IPS DF 19.7 (cell line): ENCODE results near the gene LRRC3B.

ENCODE experiments used
- DNase-seq: peaks from one replicate; pipeline ENCODE4 v3.0.0-alpha.2; 2013; ENCODE audit warnings: low read depth, low spot score

Gene LRRC3B

DNA sequence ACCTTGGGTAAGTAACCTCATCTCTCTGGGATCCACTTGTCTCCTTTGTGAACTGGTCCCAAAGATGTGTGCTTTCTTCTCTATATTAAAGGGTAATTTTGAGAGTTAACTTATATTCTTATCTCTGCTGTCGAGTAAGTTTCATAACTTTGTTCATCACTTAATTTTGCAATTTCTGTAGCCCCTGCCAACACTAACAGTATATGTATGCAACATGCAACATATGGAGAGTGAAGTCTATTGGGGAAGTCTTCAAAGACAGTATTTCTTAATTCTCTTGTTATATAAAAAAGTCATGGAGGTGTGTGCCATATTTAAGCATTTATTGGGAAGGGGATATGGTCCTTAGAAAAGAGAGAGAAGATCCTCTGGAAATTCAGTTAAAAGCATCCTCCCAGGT is 85.9 kb downstream of the LRRC3B start:
- DNase-seq: no peak

DNA sequence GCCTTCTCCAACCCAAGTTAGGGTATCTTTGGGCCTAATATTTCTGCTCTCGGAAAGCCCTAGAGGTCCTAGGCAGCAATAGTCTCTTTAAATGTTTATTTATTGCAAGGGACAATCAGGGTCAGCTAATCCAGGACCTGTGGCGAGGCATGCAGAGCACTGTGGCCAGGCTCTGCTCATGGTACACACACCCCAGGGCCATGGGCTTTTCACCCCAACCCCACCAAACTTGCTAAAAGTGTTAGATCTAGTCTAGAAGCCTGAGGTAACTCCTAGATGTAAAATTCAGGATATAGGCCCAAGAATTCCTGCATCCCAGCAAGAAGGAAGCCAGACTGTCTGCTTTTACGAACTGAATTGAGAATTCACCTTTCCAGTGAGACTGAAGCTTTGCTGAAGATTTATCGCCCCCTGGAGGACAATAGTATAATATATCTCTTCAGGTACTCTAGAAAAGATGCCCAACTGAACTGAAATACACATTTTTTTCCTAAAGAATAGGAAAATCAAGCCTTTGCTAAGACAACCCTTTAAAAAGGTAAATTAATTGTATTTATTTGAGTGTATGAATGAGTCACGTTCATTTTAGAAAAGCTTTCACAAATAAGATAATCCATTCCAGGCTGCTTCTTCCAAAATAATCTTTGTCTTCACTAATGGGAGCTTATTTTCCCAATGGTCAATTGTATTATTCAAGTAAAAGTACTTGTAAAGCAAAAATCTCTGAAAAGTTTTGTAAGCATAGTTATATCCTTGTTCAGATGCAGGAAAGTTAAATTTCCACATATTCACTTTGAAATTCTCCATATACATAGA is 89.8 kb downstream of the LRRC3B start:
- peak; percentile 9 for DNase-seq

DNA sequence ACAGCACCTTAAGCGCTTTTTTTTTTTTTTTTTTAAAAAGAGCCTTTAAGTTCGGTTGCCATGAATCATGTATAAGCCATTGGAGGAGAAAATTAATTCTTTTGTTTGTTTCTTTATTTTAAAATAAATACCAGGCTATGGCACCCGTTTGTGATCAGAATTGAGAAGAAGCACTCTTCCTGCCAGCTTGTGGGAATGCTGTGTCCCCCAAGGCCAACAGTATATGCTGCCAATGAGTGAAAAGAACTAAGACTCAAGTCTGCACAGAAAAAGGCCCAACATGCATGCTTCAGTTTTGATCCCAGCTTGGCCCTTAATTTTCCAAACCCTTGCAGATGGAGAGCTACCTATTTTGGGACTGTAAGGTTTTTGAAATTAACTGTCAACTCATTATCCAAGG is 90.5 kb downstream of the LRRC3B start:
- DNase-seq: no peak

DNA sequence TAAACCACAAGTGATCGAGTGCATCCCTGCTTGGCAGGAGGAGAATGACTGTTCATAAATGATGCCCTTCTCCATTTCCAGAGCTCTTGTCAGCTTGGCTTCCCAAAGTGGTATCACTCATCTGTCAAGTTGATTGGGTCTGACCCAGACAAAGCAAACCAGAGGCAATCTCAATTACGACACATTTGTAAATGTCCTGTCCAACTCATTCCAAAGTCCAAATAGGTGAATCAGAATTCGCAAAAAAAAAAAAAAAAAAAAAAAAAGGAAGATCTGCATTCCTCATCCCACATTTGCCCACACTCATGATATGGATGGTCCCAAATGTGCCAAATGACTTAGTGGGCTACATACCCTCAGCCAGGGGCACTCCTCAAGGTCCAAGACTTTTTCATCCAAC is 91.9 kb downstream of the LRRC3B start:
- DNase-seq: no peak

DNA sequence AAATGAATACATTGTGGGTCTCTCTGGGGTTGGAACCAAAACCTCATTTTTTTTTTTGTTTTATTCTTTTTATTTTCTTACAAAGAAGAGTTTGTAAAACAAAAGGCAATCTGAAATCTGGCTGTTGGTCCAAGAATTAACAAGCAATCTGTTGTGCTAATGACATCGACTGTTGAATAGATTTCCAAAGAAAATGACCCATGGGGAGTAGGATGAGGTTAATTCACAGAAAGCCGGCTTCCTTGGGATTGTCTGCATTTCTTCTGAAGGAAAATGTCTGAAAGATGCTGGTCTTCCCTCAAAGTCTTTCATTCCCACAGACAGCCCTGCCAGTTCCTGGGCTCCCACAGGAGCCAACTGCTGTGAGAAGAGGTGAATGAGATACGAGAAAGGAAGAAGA is 92.9 kb downstream of the LRRC3B start:
- no peak for DNase-seq

DNA sequence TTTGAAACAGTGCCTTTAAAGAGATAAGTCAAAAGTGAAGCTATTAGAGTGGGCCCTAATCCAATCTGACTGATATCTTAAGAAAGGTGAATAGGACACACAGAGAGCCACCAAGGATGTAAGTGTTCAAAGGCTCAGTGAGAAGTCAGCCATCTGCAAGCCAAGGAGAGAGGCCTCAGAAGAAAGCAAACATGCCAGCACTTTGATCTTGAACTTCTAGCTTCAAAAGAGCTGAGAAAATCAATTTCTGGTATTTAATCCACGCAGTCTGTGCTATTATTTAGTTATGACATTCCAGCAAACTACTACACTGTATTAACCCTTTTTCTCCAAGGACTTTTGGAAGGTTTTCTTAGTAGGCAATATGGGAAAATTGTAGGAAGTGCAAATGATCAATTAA is 95.7 kb downstream of the LRRC3B start:
- no peak for DNase-seq

DNA sequence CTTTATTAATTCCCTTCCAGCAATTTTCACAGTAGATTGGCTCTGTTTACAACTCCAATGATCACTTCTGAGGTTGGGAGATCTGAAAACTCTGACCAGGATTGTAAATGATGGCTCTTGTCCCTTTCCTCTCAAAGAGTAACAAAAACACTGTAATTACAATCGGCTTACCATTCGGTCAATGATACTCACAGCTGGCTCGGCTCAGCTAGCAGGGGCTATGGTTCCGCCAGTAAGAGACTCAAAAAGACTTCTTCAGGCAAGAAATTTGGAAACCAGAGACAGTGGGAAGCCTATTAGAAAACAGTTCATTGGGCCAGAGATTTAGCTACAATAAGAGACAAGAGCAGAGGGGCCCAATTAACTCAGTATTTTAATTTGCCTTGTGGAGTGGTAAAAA is 96.6 kb downstream of the LRRC3B start:
- DNase-seq: no peak

DNA sequence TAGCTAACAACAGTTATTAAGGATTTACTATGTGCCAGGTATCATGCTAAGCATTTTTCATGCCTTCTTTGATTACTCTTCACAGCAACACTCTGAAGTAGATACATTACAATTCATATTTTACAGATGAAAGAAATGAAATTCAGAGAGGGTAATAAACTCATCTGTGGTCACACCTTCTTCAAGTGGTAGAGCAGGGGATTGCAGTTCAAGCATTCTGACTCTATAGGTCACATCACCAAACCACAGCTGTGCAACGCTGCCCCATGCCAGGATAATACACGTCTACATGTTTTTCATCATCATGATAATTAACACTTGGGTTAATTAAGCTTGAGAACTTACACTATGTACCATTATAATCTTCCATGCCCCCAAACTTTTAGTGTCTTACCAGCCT is 98.5 kb downstream of the LRRC3B start:
- no peak for DNase-seq

DNA sequence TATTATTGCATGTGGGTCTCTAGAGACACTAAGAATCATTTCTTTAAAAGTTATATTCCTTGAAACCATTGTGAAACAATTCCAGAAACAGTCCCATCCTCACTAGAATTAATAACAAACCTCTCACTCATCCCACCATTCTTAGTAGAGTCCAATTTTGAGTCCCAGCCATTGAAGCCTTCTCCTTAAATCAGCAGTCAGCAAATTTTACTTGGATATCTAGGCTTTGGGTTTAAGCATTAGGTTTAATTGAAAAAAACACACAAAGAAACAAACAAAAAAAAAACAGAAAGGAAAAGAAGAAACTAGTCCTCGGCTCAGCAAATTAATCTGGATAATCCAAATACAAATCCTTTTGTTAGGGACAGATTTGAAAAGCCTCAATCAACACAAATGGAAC is 109.3 kb downstream of the LRRC3B start:
- DNase-seq: no peak

DNA sequence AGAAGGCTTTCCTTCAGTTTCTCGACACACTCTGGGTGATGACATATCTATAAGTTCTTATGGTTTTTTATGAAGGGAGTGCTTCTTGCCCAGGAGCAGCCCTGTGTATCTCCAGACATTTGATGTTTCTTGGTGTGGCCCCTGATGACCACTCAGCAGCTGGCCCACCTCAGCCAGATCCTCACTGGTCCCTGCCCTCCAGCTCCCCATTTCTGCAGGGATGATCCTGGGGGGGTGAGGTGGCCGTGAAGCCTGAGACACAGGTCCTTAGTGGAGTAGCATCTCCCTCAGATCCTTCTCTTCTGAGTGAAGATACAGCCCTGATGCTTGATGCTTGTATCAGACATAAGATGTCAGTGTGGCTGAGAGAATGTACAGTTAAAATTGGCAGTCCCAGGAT is 127.7 kb downstream of the LRRC3B start:
- DNase-seq: no peak

DNA sequence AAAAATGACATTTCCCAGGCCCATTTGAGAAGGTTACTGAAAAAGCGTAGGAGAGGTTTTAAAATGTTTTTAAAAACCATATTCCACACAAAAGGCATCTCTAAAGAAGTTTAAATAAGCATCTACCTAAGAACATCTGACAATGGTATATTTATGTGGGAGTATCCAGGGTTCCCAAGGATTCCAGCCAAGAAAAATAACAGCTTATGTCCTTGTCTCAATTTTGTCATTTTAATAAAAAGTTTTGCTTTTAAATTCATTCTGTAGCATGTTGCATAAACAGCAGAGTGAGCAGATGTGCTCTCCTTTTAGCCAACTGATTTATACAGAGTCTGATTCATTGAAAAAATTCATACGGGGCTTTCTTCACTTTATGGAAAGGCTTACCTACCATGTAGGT is 129.9 kb downstream of the LRRC3B start:
- no peak for DNase-seq

DNA sequence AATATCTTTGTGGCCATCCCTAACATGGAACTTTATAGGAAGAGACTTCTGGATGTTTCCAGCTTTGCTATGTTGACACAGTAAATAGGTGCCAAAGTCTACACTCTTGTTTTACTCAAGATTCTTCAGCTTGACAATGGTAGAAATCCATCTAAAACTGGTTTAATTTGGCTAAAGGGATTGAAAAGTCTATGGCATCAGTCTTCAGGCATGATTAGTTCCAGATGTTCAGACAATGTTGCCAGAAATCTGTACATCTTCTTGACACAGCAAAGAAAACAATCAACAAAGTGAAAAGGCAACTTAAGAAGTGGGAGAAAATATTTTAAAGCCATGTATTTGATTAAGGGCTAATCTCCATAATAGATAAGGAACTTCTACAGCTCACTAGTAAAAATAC is 130.5 kb downstream of the LRRC3B start:
- DNase-seq: no peak

DNA sequence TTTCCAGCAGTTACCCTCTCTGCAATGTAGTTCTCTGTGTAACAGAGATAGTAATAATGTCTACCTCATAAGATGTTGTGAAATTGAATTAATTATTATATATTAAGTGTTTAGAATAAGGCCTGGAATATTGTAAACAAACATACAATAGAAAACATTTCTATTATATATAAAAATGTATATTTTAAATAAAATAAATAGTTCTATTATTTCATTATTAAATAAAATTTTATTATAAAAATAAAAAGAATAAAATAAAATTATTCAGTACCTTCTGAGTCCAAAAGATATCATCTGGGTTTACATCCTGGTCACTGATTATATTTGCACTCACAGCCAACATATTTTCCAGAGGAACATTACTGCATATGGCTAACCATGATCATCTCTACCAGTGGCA is 135.4 kb downstream of the LRRC3B start:
- DNase-seq: no peak
